SIG-M5 treated with dmso at 0.1 percent for 504 hours (cell line): Measurements from ENCODE around the gene SIM1.

ENCODE experiments used
- DNase-seq: peaks from one replicate; lab custom pipeline; 2025; ENCODE audit not compliant: unreplicated experiment; lab: John Stamatoyannopoulos, UW

Gene SIM1

GRCh38 chr6:100472674-100473073 lies 8.0 kb upstream of the SIM1 start:
- DNase-seq, result no peak

- DNase-seq, result no peak
Observed at GRCh38 chr6:100470422-100471120, 5.8 kb upstream of the SIM1 start.

GRCh38 chr6:100469101-100469859 lies 4.6 kb upstream of the SIM1 start:
- DNase-seq, result no peak

- no peak for DNase-seq
Observed at GRCh38 chr6:100468016-100468622, 3.4 kb upstream of the SIM1 start.

GRCh38 chr6:100467129-100468015 lies 2.7 kb upstream of the SIM1 start:
- no peak for DNase-seq

GRCh38 chr6:100466410-100467128 lies 1.8 kb upstream of the SIM1 start:
- no peak for DNase-seq

- no peak for DNase-seq
Observed at GRCh38 chr6:100465701-100466409, 1.1 kb upstream of the SIM1 start.

- no peak for DNase-seq
Observed at GRCh38 chr6:100464162-100464851, 414 bp downstream of the SIM1 start.

GRCh38 chr6:100463630-100464161 lies 1.0 kb downstream of the SIM1 start:
- no peak for DNase-seq

- DNase-seq, result no peak
Observed at GRCh38 chr6:100462706-100463629, 1.8 kb downstream of the SIM1 start.

- no peak for DNase-seq
Observed at GRCh38 chr6:100461917-100462705, 2.6 kb downstream of the SIM1 start.

- no peak for DNase-seq
Observed at GRCh38 chr6:100461278-100461916, 3.3 kb downstream of the SIM1 start.

- no peak for DNase-seq
Observed at GRCh38 chr6:100460650-100461204, 4.0 kb downstream of the SIM1 start.

- no peak for DNase-seq
Observed at GRCh38 chr6:100459592-100460184, 5.0 kb downstream of the SIM1 start.

- no peak for DNase-seq
Observed at GRCh38 chr6:100458841-100459591, 5.7 kb downstream of the SIM1 start.
